ENCODE measurements around the gene PAQR7.
A peak's percentile ranks its signal among the peaks of the same experiment; 100 is the strongest.

The PAQR7 gene

DNA sequence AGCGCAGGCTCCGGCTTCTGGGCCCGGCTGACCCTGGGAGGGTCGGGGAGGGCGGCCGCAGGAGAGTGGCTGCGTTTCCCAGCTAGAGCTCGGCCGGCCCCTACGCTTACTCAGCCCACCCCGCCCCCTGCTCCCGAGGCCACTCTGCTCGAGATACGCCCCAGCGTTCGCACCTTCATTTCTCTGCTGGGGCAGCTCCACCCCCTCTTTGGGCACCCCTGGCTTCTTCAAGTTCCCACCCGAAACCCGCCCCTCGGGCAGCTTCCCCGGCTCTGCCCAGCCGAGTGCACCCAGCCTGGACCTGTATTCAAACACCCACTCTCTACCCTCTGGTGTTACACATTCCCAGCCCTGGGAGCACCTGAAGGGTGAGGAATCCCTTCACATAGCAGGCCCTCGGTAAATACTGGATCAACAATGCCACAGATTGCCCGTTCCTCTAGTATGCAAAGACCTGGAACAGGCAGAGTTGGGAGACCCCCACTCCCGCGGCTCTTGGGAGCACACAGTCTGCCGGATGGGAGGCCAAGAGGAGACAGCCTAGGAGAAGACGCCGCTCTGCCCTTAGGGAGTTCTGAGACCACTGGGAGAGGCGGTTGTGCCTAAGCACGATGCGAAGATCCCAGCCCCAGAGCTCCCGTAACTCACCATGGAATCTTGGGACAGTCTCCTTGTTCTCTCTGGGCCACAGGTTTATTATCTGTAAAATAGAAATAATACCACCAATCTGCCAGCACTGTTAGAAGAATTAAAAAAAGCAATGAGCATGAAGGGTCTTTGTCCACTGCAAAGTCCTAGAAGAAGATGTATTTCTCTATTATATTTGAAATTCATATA is 566 bp upstream of the PAQR7 start:
- Histone ChIP-seq H3K27ac (ENCODE audit: low read depth, low read length) (no peak overlapping the region), H3K4me2 (ENCODE audit: low read depth, low read length, poor library complexity, severe bottlenecking) (peak overlapping the region; percentile 67), H3K27me3 (ENCODE audit: low read length) (no peaks in the 10 kb centered on the region), H2AFZ (ENCODE audit: low read depth, low read length, severe bottlenecking) (peak overlapping the region; percentile 71), H3K79me2 (ENCODE audit: insufficient read depth, low read length) (no peaks in the 10 kb centered on the region), H3K9me2 (replicated peaks; ENCODE audit: insufficient read depth, low read length) (no peaks in the 10 kb centered on the region), H4K20me1 (ENCODE audit: low read depth, low read length) (no peaks in the 10 kb centered on the region), H3F3A (ENCODE audit: insufficient read depth) (no peaks in the 10 kb centered on the region), H3K9me3 (ENCODE audit: insufficient read depth, low read length) (no peaks in the 10 kb centered on the region), H3K36me3 (ENCODE audit: low read length) (no peaks in the 10 kb centered on the region), H3K9ac (ENCODE audit: low read length) (peak overlapping the region; percentile 52), H3K4me3 (ENCODE audit: insufficient read depth, low read length, poor library complexity, severe bottlenecking) (peak overlapping the region; percentile 55)
- TF ChIP-seq EZH2phosphoT487 (conservative IDR thresholded peaks at IDR 0.05; ENCODE audit: low read length), result no peak
- TF ChIP-seq, protein P1, sequence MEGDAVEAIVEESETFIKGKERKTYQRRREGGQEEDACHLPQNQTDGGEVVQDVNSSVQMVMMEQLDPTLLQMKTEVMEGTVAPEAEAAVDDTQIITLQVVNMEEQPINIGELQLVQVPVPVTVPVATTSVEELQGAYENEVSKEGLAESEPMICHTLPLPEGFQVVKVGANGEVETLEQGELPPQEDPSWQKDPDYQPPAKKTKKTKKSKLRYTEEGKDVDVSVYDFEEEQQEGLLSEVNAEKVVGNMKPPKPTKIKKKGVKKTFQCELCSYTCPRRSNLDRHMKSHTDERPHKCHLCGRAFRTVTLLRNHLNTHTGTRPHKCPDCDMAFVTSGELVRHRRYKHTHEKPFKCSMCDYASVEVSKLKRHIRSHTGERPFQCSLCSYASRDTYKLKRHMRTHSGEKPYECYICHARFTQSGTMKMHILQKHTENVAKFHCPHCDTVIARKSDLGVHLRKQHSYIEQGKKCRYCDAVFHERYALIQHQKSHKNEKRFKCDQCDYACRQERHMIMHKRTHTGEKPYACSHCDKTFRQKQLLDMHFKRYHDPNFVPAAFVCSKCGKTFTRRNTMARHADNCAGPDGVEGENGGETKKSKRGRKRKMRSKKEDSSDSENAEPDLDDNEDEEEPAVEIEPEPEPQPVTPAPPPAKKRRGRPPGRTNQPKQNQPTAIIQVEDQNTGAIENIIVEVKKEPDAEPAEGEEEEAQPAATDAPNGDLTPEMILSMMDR (IDR thresholded peaks at IDR 0.05; ENCODE audit: insufficient read depth, low read length, poor library complexity, severe bottlenecking), result no peak

DNA sequence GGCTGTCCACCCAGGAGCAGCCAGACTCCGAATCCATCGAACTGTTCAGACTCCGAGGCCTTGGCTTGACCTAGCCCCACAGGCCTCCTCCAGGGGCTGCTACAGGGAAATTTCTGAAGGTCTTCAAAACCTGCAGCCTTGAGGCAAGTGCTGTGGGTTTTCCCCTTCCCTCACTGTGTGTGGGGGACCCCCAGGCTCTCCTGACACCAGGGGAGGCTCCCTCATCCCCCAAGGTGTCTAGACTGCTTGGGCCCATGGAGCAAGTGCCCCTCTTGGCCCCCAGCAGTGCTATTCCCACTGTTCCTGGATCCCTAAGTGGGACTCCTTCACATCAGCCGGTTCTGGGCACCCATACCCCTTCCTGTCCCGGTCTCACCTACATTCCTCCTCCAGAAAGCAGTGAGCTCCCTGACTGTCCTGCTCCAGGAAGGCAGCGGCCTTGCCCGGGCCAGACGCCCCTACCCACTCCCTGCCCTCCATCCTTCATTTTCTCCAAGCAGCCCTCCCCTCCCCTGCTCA is 814 bp downstream of the PAQR7 start:
- Histone ChIP-seq H3K27me3 (ENCODE audit: low read length) (no peaks in the 10 kb centered on the region), H3K4me3 (ENCODE audit: insufficient read depth, low read length, poor library complexity, severe bottlenecking) (peak overlapping the region; percentile 55), H3K4me2 (ENCODE audit: low read depth, low read length, poor library complexity, severe bottlenecking) (peak overlapping the region; percentile 67), H3K27ac (ENCODE audit: low read depth, low read length) (no peak overlapping the region), H3K9ac (ENCODE audit: low read length) (peak overlapping the region; percentile 52), H3K9me2 (replicated peaks; ENCODE audit: insufficient read depth, low read length) (no peaks in the 10 kb centered on the region), H3F3A (ENCODE audit: insufficient read depth) (no peaks in the 10 kb centered on the region), H3K36me3 (ENCODE audit: low read length) (no peaks in the 10 kb centered on the region), H3K79me2 (ENCODE audit: insufficient read depth, low read length) (no peaks in the 10 kb centered on the region), H3K9me3 (ENCODE audit: insufficient read depth, low read length) (no peaks in the 10 kb centered on the region), H2AFZ (ENCODE audit: low read depth, low read length, severe bottlenecking) (peak overlapping the region; percentile 71), H4K20me1 (ENCODE audit: low read depth, low read length) (no peaks in the 10 kb centered on the region)
- no peak for TF ChIP-seq EZH2phosphoT487 (conservative IDR thresholded peaks at IDR 0.05; ENCODE audit: low read length)
- TF ChIP-seq, protein P1 (IDR thresholded peaks at IDR 0.05; ENCODE audit: insufficient read depth, low read length, poor library complexity, severe bottlenecking), result no peak

DNA sequence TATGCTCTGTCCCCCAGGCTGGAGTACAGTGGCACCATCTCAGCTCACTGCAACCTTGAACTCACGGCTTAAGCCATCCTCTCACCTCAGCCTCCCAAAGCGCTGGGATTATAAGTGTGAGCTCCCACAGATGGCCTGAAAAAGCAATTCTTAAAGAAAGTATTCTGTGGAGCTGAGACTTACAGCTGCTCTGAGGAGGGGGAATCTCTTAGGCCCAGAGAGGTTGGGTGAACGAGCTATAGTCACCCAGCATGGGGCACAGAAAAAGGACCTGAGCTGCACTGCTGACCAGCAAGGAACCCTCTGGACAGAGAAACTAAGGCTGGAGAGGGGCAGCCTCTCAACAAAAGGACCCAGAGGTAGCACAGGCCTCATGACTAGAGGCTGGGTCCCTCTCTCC is 1.3 kb downstream of the PAQR7 start:
- H4K20me1 ChIP-seq (ENCODE audit: low read depth, low read length), result no peaks in the 10 kb centered on the region
- no peak for TF ChIP-seq EZH2phosphoT487 (conservative IDR thresholded peaks at IDR 0.05; ENCODE audit: low read length)
- TF ChIP-seq, protein P1 (IDR thresholded peaks at IDR 0.05; ENCODE audit: insufficient read depth, low read length, poor library complexity, severe bottlenecking), result no peak
- H3K4me3 ChIP-seq (ENCODE audit: insufficient read depth, low read length, poor library complexity, severe bottlenecking), result no peak overlapping the region
- H2AFZ ChIP-seq (ENCODE audit: low read depth, low read length, severe bottlenecking), result no peak overlapping the region
- no peaks in the 10 kb centered on the region for H3K36me3 ChIP-seq (ENCODE audit: low read length)
- no peak overlapping the region for H3K27ac ChIP-seq (ENCODE audit: low read depth, low read length)
- H3K9ac ChIP-seq (ENCODE audit: low read length), result no peak overlapping the region
- H3F3A ChIP-seq (ENCODE audit: insufficient read depth), result no peaks in the 10 kb centered on the region
- H3K9me3 ChIP-seq (ENCODE audit: insufficient read depth, low read length), result no peaks in the 10 kb centered on the region
- H3K79me2 ChIP-seq (ENCODE audit: insufficient read depth, low read length), result no peaks in the 10 kb centered on the region
- no peaks in the 10 kb centered on the region for H3K27me3 ChIP-seq (ENCODE audit: low read length)
- H3K9me2 ChIP-seq (replicated peaks; ENCODE audit: insufficient read depth, low read length), result no peaks in the 10 kb centered on the region
- no peak overlapping the region for H3K4me2 ChIP-seq (ENCODE audit: low read depth, low read length, poor library complexity, severe bottlenecking)
